ENCODE results near the gene HIPK2. TPM values are rescaled to one million over a fixed set of nuclear protein-coding genes. Genes with fewer than 3 reads are reported as not detected.

The HIPK2 gene
- total and polyA plus RNA-seq, 2 experiments from 2014 or later: 23.2 to 47.0 TPM

GRCh38 chr7:139702811-139703486, 74.8 kb downstream of the HIPK2 start:
- Histone ChIP-seq H3K36me3 (no peaks in the 10 kb centered on the region), H3K27ac (peak overlapping the region; percentile 78), H3K4me3 (no peak overlapping the region), H3K4me1 (ENCODE audit: low read depth) (peaks cover 23% of the 10 kb centered on the region), H3K27me3 (no peaks in the 10 kb centered on the region), H3K9me3 (ENCODE audit: low read depth) (no peaks in the 10 kb centered on the region)
- no peak for DNase-seq (ENCODE audit: low read depth in 1 of 2, low spot score in 1 of 2)
- TF ChIP-seq CTCF (IDR thresholded peaks at IDR 0.05; ENCODE audit: low read depth, low read length): no peak

GRCh38 chr7:139702313-139702731, 75.5 kb downstream of the HIPK2 start:
- H3K27ac ChIP-seq: peak overlapping the region; percentile 78
- H3K36me3 ChIP-seq: no peaks in the 10 kb centered on the region
- TF ChIP-seq CTCF (IDR thresholded peaks at IDR 0.05; ENCODE audit: low read depth, low read length): no peak
- peak in 1 of 2 donors; percentile 21 for DNase-seq (ENCODE audit: low read depth in 1 of 2, low spot score in 1 of 2)
- H3K9me3 ChIP-seq (ENCODE audit: low read depth): no peaks in the 10 kb centered on the region
- H3K4me3 ChIP-seq: no peak overlapping the region
- H3K27me3 ChIP-seq: no peaks in the 10 kb centered on the region
- peaks cover 23% of the 10 kb centered on the region for H3K4me1 ChIP-seq (ENCODE audit: low read depth)

GRCh38 chr7:139701908-139702307, 75.9 kb downstream of the HIPK2 start:
- TF ChIP-seq CTCF (IDR thresholded peaks at IDR 0.05; ENCODE audit: low read depth, low read length): no peak
- DNase-seq (ENCODE audit: low read depth in 1 of 2, low spot score in 1 of 2): no peak
- no peaks in the 10 kb centered on the region for H3K36me3 ChIP-seq
- H3K4me1 ChIP-seq (ENCODE audit: low read depth): peaks cover 27% of the 10 kb centered on the region
- H3K9me3 ChIP-seq (ENCODE audit: low read depth): no peaks in the 10 kb centered on the region
- H3K27me3 ChIP-seq: no peaks in the 10 kb centered on the region
- H3K4me3 ChIP-seq: no peak overlapping the region
- peak overlapping the region; percentile 78 for H3K27ac ChIP-seq

- TF ChIP-seq CTCF (IDR thresholded peaks at IDR 0.05; ENCODE audit: low read depth, low read length): no peak
These were observed 77.1 kb downstream of the HIPK2 start for GRCh38 chr7:139700505-139701235.

GRCh38 chr7:139699640-139700504, 77.9 kb downstream of the HIPK2 start:
- Histone ChIP-seq H3K9me3 (ENCODE audit: low read depth) (no peaks in the 10 kb centered on the region), H3K4me1 (ENCODE audit: low read depth) (peaks cover 36% of the 10 kb centered on the region), H3K4me3 (no peak overlapping the region), H3K27me3 (no peaks in the 10 kb centered on the region), H3K27ac (no peak overlapping the region), H3K36me3 (no peaks in the 10 kb centered on the region)
- peak; percentile 9 for TF ChIP-seq CTCF (IDR thresholded peaks at IDR 0.05; ENCODE audit: low read depth, low read length)
- DNase-seq (ENCODE audit: low read depth in 1 of 2, low spot score in 1 of 2): no peak

More at GRCh38 chr7:139700505-139701235, 77.1 kb downstream of the HIPK2 start:
- Histone ChIP-seq H3K9me3 (ENCODE audit: low read depth) (no peaks in the 10 kb centered on the region), H3K36me3 (no peaks in the 10 kb centered on the region), H3K4me1 (ENCODE audit: low read depth) (peaks cover 36% of the 10 kb centered on the region), H3K27me3 (no peaks in the 10 kb centered on the region), H3K4me3 (no peak overlapping the region), H3K27ac (peak overlapping the region; percentile 30)
- DNase-seq (ENCODE audit: low read depth in 1 of 2, low spot score in 1 of 2): no peak
